Stimulated activated naive CD8-positive, alpha-beta T cell treated with anti-CD3 and anti-CD28 coated beads, Interleukin-15, amount 100 ng/mL, for 72 hours (primary cell): ENCODE data around the gene RGS6.

Experiments used
- ATAC-seq: fragments of 150-1000 bp; cut with Tn5 transposase; 2 replicates; pipeline ENCODE4 v1.10.0; 2021; ENCODE audit warnings: mild to moderate bottlenecking, moderate library complexity
- DNase-seq, 2 donors: peaks; one replicate each; pipeline ENCODE4 v3.0.0; 2021 to 2022
- H3K27ac Mint-ChIP-seq, 2 donors: one replicate each; pipeline ENCODE4 v1.8.0; 2022; ENCODE audit warnings: mild to moderate bottlenecking in 2 of 2, mixed read lengths in 2 of 2, moderate library complexity in 2 of 2
- H3K27me3 Mint-ChIP-seq: one replicate; pipeline ENCODE4 v1.8.0; 2022; ENCODE audit warnings: mixed read lengths
- H3K4me1 Mint-ChIP-seq: one replicate; pipeline ENCODE4 v1.8.0; 2022; ENCODE audit warnings: mild to moderate bottlenecking, mixed read lengths
- H3K4me3 Mint-ChIP-seq, 2 donors: one replicate each; pipeline ENCODE4 v1.8.0; 2022; ENCODE audit warnings: mild to moderate bottlenecking in 2 of 2, mixed read lengths in 2 of 2, moderate library complexity in 1 of 2
- H3K9me3 Mint-ChIP-seq, 2 donors: one replicate each; pipeline ENCODE4 v1.8.0; 2022; ENCODE audit warnings: mixed read lengths in 2 of 2

Gene RGS6

GRCh38 chr14:72291908-72292688 is 359.9 kb downstream of the RGS6 start:
- H3K27ac Mint-ChIP-seq: no peak overlapping the region
- DNase-seq (peak; percentile 10 to 17), ATAC-seq (peak; percentile 52)
- H3K27me3 Mint-ChIP-seq: peaks cover 17% of the 10 kb centered on the region
- no peaks in the 10 kb centered on the region for H3K9me3 Mint-ChIP-seq
- no peaks in the 10 kb centered on the region for H3K4me1 Mint-ChIP-seq
- no peak overlapping the region for H3K4me3 Mint-ChIP-seq

DNA sequence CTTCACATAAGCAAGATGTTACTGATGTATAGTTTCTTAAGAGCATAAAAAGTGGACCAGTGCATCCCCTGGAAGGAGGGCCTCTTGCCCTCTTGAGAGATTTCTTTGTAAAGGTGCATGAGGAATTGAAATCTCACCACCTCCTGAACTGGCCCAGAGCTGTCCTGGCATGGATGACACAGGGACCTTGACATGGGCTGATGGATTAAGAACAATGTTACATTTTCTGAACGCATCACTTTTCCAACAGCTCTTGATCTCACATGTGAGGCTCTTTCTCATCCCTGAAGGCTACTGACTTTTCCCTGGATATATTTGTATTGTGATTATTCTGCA is 360.4 kb downstream of the RGS6 start:
- Mint-ChIP-seq H3K27me3 (peaks cover 17% of the 10 kb centered on the region), H3K4me1 (no peaks in the 10 kb centered on the region), H3K4me3 (no peak overlapping the region), H3K9me3 (no peaks in the 10 kb centered on the region), H3K27ac (no peak overlapping the region)
- DNase-seq: no peak
- ATAC-seq: no peak

- H3K27ac Mint-ChIP-seq: no peak overlapping the region
- H3K27me3 Mint-ChIP-seq: peaks cover 56% of the 10 kb centered on the region
- peaks cover 17 to 20% of the 10 kb centered on the region in 2 donors for H3K9me3 Mint-ChIP-seq
- ATAC-seq (no peak), DNase-seq (no peak)
- no peaks in the 10 kb centered on the region for H3K4me1 Mint-ChIP-seq
- no peak overlapping the region for H3K4me3 Mint-ChIP-seq
These were observed 369.1 kb downstream of the RGS6 start for GRCh38 chr14:72301352-72301751.

- H3K27me3 Mint-ChIP-seq: peaks cover 61% of the 10 kb centered on the region
- DNase-seq (no peak), ATAC-seq (no peak)
- no peaks in the 10 kb centered on the region for H3K4me1 Mint-ChIP-seq
- H3K27ac Mint-ChIP-seq: peak overlapping the region in 1 of 2 donors; percentile 45
- no peak overlapping the region for H3K4me3 Mint-ChIP-seq
- H3K9me3 Mint-ChIP-seq: peaks cover 17 to 23% of the 10 kb centered on the region in 2 donors
These were observed 371.7 kb downstream of the RGS6 start for GRCh38 chr14:72303930-72304329.

DNA sequence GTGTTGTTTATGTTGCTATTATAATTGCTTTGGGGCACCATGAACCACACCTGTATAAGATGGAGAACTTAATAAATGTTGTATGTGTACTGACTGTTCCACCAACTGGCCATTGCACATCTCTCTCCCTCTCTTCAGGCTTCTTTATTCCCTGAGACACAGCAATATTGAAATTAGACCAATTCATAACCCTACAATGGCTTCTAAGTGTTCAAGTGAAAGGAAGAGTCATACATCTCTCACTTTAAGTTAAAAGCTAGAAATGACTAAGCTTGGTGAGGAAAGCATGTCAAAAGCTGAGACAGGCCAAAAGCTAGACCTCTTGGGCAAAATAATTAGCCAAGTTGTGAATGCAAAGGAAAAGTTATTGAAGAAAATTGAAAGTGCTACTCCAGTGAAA is 373.3 kb downstream of the RGS6 start:
- peaks cover 17 to 23% of the 10 kb centered on the region in 2 donors for H3K9me3 Mint-ChIP-seq
- ATAC-seq: peak; percentile 33
- H3K4me3 Mint-ChIP-seq: no peak overlapping the region
- H3K4me1 Mint-ChIP-seq: no peaks in the 10 kb centered on the region
- peaks cover 57% of the 10 kb centered on the region for H3K27me3 Mint-ChIP-seq
- no peak overlapping the region for H3K27ac Mint-ChIP-seq
- DNase-seq: no peak

DNA sequence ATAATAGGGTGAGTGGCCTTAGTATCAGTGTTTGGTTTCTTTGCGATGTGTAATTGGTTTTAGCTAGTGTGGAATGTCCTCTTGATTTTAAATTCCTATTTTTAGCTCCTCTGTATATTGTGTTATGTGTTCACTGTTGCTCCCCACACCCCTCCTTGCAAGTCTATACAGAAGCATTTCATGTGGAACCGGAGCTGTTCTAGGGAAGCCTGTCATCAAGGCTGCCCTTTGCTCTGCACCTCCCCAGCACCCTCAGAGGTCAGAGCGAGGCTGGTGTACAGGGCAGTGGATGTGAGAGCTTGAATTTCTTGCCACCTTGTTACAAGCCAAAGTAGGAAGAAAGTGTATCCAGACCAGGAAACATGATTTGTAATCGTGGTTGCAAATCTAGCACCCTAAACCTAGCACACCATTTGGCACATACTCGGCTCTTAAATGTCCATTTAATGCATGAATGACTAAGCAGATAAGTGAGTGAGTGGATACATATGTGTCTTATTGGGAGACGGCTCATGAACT is 376.8 kb downstream of the RGS6 start:
- Mint-ChIP-seq H3K4me1 (no peaks in the 10 kb centered on the region), H3K27me3 (peaks cover 24% of the 10 kb centered on the region), H3K4me3 (no peak overlapping the region), H3K9me3 (peaks cover 8 to 14% of the 10 kb centered on the region in 2 donors), H3K27ac (no peak overlapping the region)
- ATAC-seq (no peak), DNase-seq (no peak)

- Mint-ChIP-seq H3K4me3 (no peak overlapping the region), H3K27ac (no peak overlapping the region), H3K4me1 (no peaks in the 10 kb centered on the region), H3K9me3 (peaks cover 1 to 5% of the 10 kb centered on the region in 2 donors), H3K27me3 (peaks cover 16% of the 10 kb centered on the region)
- ATAC-seq (no peak), DNase-seq (no peak)
These were observed 378.9 kb downstream of the RGS6 start for GRCh38 chr14:72311116-72311515.

DNA sequence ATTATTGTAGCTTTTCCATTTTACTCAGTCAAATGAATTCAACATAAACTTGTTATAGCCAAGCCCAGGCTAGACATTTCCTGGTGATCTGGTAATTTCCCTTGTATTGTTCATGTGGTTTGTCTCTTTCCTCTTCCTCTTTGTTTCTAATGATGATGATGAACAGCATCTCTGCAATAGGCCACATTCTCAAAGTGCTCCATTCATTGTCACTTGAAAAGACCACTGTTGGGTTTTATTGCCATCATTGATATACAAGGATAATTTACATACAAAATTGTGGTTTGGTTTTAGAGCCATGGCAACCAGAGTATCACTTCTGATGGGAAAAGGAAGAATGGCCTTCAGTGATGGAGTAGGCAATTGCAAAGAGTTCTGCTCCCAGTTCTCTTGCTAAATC is 379.3 kb downstream of the RGS6 start:
- DNase-seq (no peak), ATAC-seq (no peak)
- no peak overlapping the region for H3K4me3 Mint-ChIP-seq
- H3K27me3 Mint-ChIP-seq: peaks cover 12% of the 10 kb centered on the region
- H3K4me1 Mint-ChIP-seq: no peaks in the 10 kb centered on the region
- peaks cover 0 to under 1% of the 10 kb centered on the region in 2 donors for H3K9me3 Mint-ChIP-seq
- no peak overlapping the region for H3K27ac Mint-ChIP-seq

GRCh38 chr14:72314808-72315435 is 382.7 kb downstream of the RGS6 start:
- H3K27ac Mint-ChIP-seq: no peak overlapping the region
- H3K4me3 Mint-ChIP-seq: no peak overlapping the region
- peaks cover 23% of the 10 kb centered on the region for H3K27me3 Mint-ChIP-seq
- no peak for ATAC-seq
- H3K9me3 Mint-ChIP-seq: peaks cover 0 to 5% of the 10 kb centered on the region in 2 donors
- no peaks in the 10 kb centered on the region for H3K4me1 Mint-ChIP-seq
- no peak for DNase-seq

DNA sequence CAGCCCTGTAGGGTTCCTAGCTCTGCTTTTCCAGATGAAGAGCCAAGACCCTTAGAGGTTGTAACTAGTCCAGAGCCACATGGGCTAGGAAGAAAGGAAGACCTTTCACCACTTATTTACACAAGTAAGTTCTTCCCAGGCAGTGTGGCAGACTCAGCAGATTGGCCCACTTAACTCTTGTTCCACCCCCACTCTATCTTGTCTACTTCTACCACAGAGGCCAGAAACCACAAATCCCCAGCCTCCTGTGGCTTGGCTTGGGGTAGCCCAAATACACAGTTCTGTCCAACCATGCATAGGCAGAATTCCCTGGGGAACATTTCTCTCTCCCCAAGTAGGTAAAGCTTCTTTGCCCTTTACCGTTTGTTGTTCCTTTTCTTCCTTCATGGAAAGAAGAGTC is 383.5 kb downstream of the RGS6 start:
- no peak for ATAC-seq

DNA sequence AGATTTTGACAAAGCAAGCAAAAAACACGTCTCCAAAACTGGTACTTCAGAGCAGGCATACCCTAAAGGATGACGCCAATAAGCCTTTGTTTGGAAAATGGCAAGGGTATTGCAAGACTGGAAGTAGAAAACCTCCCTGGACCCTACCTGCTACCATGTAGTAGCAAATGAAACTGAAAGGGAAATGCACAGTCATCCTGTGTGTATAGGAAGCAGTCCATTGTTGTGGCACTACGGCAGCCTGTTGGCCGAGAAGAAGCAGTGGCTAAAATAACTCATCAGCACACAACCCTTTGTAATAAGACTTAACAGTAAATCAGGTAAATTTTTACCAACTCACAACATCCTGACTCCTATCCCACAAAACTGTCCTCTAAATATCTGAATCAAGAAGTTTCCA is 386.4 kb downstream of the RGS6 start:
- H3K27me3 Mint-ChIP-seq: peaks cover 17% of the 10 kb centered on the region
- H3K4me1 Mint-ChIP-seq: no peaks in the 10 kb centered on the region
- DNase-seq: no peak
- ATAC-seq: peak; percentile 76
- H3K4me3 Mint-ChIP-seq: no peak overlapping the region
- H3K27ac Mint-ChIP-seq: peak overlapping the region in 1 of 2 donors; percentile 44
- H3K9me3 Mint-ChIP-seq: peaks cover 0 to 5% of the 10 kb centered on the region in 2 donors

More for the DNA sequence above, 383.5 kb downstream of the RGS6 start:
- DNase-seq: no peak
- no peaks in the 10 kb centered on the region for H3K4me1 Mint-ChIP-seq
- H3K4me3 Mint-ChIP-seq: no peak overlapping the region
- H3K27me3 Mint-ChIP-seq: peaks cover 17% of the 10 kb centered on the region
- H3K27ac Mint-ChIP-seq: no peak overlapping the region
- H3K9me3 Mint-ChIP-seq: peaks cover 0 to 5% of the 10 kb centered on the region in 2 donors

DNA sequence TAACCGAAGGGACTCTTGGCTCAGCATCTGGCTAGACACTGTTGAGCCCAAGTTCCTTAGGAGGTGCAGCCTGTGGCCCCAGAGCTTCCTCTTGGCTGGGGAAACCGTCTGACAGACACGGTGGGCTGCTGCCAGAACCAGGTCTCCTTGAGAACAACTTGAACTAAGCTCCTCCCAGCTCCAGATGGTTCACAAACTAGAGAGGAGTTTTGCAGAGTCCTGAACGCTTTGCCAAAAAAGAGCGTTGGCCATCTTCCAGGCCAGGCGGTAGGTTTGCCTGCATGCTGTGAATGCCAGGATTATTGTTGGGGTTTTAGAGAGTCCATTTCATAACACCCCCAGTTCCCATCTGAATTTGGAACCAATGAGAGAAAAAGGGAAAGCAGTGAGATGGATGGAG is 399.8 kb downstream of the RGS6 start:
- no peaks in the 10 kb centered on the region for H3K9me3 Mint-ChIP-seq
- H3K27me3 Mint-ChIP-seq: peaks cover 17% of the 10 kb centered on the region
- no peak for DNase-seq
- H3K4me1 Mint-ChIP-seq: no peaks in the 10 kb centered on the region
- ATAC-seq: no peak
- H3K4me3 Mint-ChIP-seq: no peak overlapping the region
- no peak overlapping the region for H3K27ac Mint-ChIP-seq

DNA sequence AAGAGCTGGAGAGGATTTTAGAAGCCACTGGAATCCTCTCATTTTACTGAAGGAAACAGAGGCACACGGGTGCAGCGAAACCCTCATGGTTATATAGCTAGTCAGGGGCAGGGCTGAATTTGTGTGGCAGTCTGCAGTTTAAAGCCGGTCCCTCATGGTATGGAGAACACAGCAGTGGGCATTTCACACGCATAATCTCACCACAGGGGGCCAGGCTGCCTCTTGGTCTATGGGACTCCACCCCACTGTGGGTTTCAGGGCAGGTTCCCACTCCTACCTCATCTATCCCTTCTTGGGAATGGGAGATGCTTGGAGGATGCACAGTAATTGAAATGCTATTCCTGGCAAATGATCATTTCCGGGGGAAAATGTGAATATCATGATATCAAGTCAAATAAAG is 400.6 kb downstream of the RGS6 start:
- no peak overlapping the region for H3K27ac Mint-ChIP-seq
- no peaks in the 10 kb centered on the region for H3K4me1 Mint-ChIP-seq
- DNase-seq: no peak
- peaks cover 17% of the 10 kb centered on the region for H3K27me3 Mint-ChIP-seq
- ATAC-seq: no peak
- H3K9me3 Mint-ChIP-seq: no peaks in the 10 kb centered on the region
- no peak overlapping the region for H3K4me3 Mint-ChIP-seq

DNA sequence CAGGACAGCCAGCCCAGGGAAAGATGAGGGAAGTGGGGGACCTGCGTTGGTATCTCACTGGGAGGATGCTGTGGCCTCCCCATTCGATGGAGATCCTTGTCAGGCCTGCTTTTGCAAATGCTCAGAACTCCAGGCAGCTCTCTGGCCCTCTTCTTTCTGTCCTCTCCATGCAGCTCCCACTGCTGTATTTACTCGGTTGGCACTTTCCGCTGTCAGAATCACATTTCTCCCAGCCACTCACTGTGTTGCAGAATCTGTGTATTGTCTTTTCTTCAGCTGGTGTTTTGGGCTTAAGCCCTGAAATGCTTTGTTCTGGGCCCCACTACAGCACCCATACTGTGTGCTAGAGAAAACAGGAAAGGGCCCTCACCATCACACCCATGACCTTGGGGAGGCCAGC is 401.1 kb downstream of the RGS6 start:
- Mint-ChIP-seq H3K27ac (no peak overlapping the region), H3K4me3 (no peak overlapping the region), H3K4me1 (no peaks in the 10 kb centered on the region), H3K27me3 (peaks cover 17% of the 10 kb centered on the region), H3K9me3 (no peaks in the 10 kb centered on the region)
- DNase-seq (no peak), ATAC-seq (no peak)

DNA sequence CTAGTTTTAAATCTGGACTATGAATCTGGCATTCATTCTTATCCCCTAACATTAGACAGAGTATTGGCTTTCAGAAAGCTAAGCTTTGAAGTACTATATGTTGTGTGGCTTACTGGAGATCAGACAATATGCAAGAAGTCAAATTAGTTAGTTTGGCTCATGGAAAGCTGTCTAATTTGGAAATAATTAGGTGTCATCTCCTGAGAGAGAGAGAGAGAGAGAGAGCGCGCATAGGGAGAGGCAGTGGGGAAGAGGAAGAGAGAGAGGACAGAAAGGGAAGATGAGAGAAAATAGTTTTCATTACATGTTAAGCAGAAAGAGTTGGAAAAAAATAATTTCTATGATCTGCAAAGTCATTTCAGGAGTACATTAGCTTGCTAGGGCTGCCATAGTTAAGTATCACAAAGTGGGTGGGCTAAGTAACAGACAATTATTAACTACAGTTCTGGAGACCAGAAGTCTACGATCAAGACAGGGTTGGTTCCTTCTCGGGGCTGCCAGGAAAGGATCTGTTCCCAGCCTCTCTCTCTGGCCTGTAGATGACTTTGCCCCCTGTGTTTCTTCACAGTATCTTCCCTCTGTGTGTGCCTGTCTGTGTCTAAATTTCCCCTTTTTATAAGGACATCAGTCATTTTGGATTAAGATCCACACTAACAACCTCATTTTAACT is 404.2 kb downstream of the RGS6 start:
- no peak overlapping the region for H3K4me3 Mint-ChIP-seq

GRCh38 chr14:72341237-72341636 is 409.0 kb downstream of the RGS6 start:
- peaks cover 0 to 16% of the 10 kb centered on the region in 2 donors for H3K9me3 Mint-ChIP-seq
- peaks cover 7% of the 10 kb centered on the region for H3K27me3 Mint-ChIP-seq
- no peaks in the 10 kb centered on the region for H3K4me1 Mint-ChIP-seq
- ATAC-seq: no peak
- peak overlapping the region in 1 of 2 donors; percentile 29 for H3K27ac Mint-ChIP-seq
- H3K4me3 Mint-ChIP-seq: no peak overlapping the region
- no peak for DNase-seq

More for the DNA sequence above, 404.2 kb downstream of the RGS6 start:
- Mint-ChIP-seq H3K9me3 (peaks cover 0 to 14% of the 10 kb centered on the region in 2 donors), H3K4me1 (no peaks in the 10 kb centered on the region), H3K27me3 (peaks cover 25% of the 10 kb centered on the region), H3K27ac (no peak overlapping the region)
- ATAC-seq (no peak), DNase-seq (no peak)
